ENCODE data around the gene AGBL4. TPM values are rescaled to one million over a fixed set of nuclear protein-coding genes. Genes with fewer than 3 reads are reported as not detected.

The AGBL4 gene
- total and polyA plus RNA-seq, 2 experiments from 2014 or later: not detected

GRCh38 chr1:48576565-48576964 is 1447.2 kb downstream of the AGBL4 start:
- Histone ChIP-seq H3K4me3 (no peak overlapping the region), H3K27ac (no peak overlapping the region), H3K36me3 (ENCODE audit: low read depth) (no peaks in the 10 kb centered on the region), H3K9me3 (ENCODE audit: low read depth) (no peaks in the 10 kb centered on the region), H3K9ac (no peak overlapping the region), H3K4me2 (ENCODE audit: unreplicated experiment) (no peak overlapping the region), H3K4me1 (ENCODE audit: insufficient read depth) (no peaks in the 10 kb centered on the region), H4K20me1 (ENCODE audit: insufficient read depth) (no peaks in the 10 kb centered on the region), H2AFZ (no peak overlapping the region), H3K27me3 (replicated peaks; ENCODE audit: insufficient read depth) (peaks cover 3% of the 10 kb centered on the region; the same call in 1 of the 2 replicates), H3K79me2 (ENCODE audit: insufficient read depth) (no peaks in the 10 kb centered on the region), H3K9me2 (ENCODE audit: insufficient read depth) (no peaks in the 10 kb centered on the region), H3F3A (ENCODE audit: insufficient read depth) (no peaks in the 10 kb centered on the region)
- DNase-seq: no peak
- 16 to 20% methylated on average over 2 of the region's 2 CpGs for WGBS, 2 experiments (ENCODE audit: low coverage in 1 of 2, low lambda C conversion rate in 2 of 2, missing lambda C conversion rate in 2 of 2)
- no peak for TF ChIP-seq EZH2phosphoT487 (IDR thresholded peaks at IDR 0.05; ENCODE audit: insufficient read depth, low read depth)
- no peak for TF ChIP-seq EZH2 (IDR thresholded peaks at IDR 0.05; ENCODE audit: insufficient read depth, poor library complexity, severe bottlenecking)
- in situ Hi-C loops (cut with MboI): no loop called here

GRCh38 chr1:48572646-48573258 is 1451.0 kb downstream of the AGBL4 start:
- Histone ChIP-seq H3K36me3 (ENCODE audit: low read depth) (no peaks in the 10 kb centered on the region), H3K4me2 (ENCODE audit: unreplicated experiment) (no peak overlapping the region), H4K20me1 (ENCODE audit: insufficient read depth) (no peaks in the 10 kb centered on the region), H3K79me2 (ENCODE audit: insufficient read depth) (no peaks in the 10 kb centered on the region), H2AFZ (no peak overlapping the region), H3K4me1 (ENCODE audit: insufficient read depth) (no peaks in the 10 kb centered on the region), H3K9ac (no peak overlapping the region), H3K27ac (no peak overlapping the region), H3K9me3 (ENCODE audit: low read depth) (no peaks in the 10 kb centered on the region), H3F3A (ENCODE audit: insufficient read depth) (no peaks in the 10 kb centered on the region), H3K9me2 (ENCODE audit: insufficient read depth) (no peaks in the 10 kb centered on the region), H3K4me3 (no peak overlapping the region), H3K27me3 (replicated peaks; ENCODE audit: insufficient read depth) (no peaks in the 10 kb centered on the region)
- no peak for TF ChIP-seq EZH2 (IDR thresholded peaks at IDR 0.05; ENCODE audit: insufficient read depth, poor library complexity, severe bottlenecking)
- no peak for TF ChIP-seq EZH2phosphoT487 (IDR thresholded peaks at IDR 0.05; ENCODE audit: insufficient read depth, low read depth)
- 38 to 39% methylated on average over 7 of the region's 7 CpGs for WGBS, 2 experiments (ENCODE audit: low coverage in 1 of 2, low lambda C conversion rate in 2 of 2, missing lambda C conversion rate in 2 of 2)
- in situ Hi-C loops (cut with MboI): no loop called here
- peak; percentile 55 for DNase-seq

- in situ Hi-C loops (cut with MboI): no loop called here
- H3K9ac ChIP-seq: no peak overlapping the region
- H3K9me2 ChIP-seq (ENCODE audit: insufficient read depth): no peaks in the 10 kb centered on the region
- H3K9me3 ChIP-seq (ENCODE audit: low read depth): no peaks in the 10 kb centered on the region
- H3K4me3 ChIP-seq: no peak overlapping the region
- H3K27me3 ChIP-seq (replicated peaks; ENCODE audit: insufficient read depth): no peaks in the 10 kb centered on the region
- no peak overlapping the region for H3K27ac ChIP-seq
- no peak overlapping the region for H2AFZ ChIP-seq
- TF ChIP-seq EZH2phosphoT487 (IDR thresholded peaks at IDR 0.05; ENCODE audit: insufficient read depth, low read depth) (no peak), EZH2 (IDR thresholded peaks at IDR 0.05; ENCODE audit: insufficient read depth, poor library complexity, severe bottlenecking) (no peak)
- H3K79me2 ChIP-seq (ENCODE audit: insufficient read depth): no peaks in the 10 kb centered on the region
- 59 to 64% methylated on average over 4 of the region's 4 CpGs for WGBS, 2 experiments (ENCODE audit: low coverage in 1 of 2, low lambda C conversion rate in 2 of 2, missing lambda C conversion rate in 2 of 2)
- no peaks in the 10 kb centered on the region for H3F3A ChIP-seq (ENCODE audit: insufficient read depth)
- no peak for DNase-seq
- no peaks in the 10 kb centered on the region for H3K36me3 ChIP-seq (ENCODE audit: low read depth)
- no peak overlapping the region for H3K4me2 ChIP-seq (ENCODE audit: unreplicated experiment)
- no peaks in the 10 kb centered on the region for H4K20me1 ChIP-seq (ENCODE audit: insufficient read depth)
- H3K4me1 ChIP-seq (ENCODE audit: insufficient read depth): no peaks in the 10 kb centered on the region
Observed at GRCh38 chr1:48572134-48572533, 1451.6 kb downstream of the AGBL4 start.

- no peaks in the 10 kb centered on the region for H3K27me3 ChIP-seq (replicated peaks; ENCODE audit: insufficient read depth)
- no peaks in the 10 kb centered on the region for H3K9me3 ChIP-seq (ENCODE audit: low read depth)
- H3K4me3 ChIP-seq: no peak overlapping the region
- 27 to 29% methylated on average over 3 of the region's 3 CpGs for WGBS, 2 experiments (ENCODE audit: low coverage in 1 of 2, low lambda C conversion rate in 2 of 2, missing lambda C conversion rate in 2 of 2)
- no peak for TF ChIP-seq EZH2 (IDR thresholded peaks at IDR 0.05; ENCODE audit: insufficient read depth, poor library complexity, severe bottlenecking)
- no peak for TF ChIP-seq EZH2phosphoT487 (IDR thresholded peaks at IDR 0.05; ENCODE audit: insufficient read depth, low read depth)
- H4K20me1 ChIP-seq (ENCODE audit: insufficient read depth): no peaks in the 10 kb centered on the region
- no peaks in the 10 kb centered on the region for H3K4me1 ChIP-seq (ENCODE audit: insufficient read depth)
- no peaks in the 10 kb centered on the region for H3K36me3 ChIP-seq (ENCODE audit: low read depth)
- H3K4me2 ChIP-seq (ENCODE audit: unreplicated experiment): no peak overlapping the region
- no peaks in the 10 kb centered on the region for H3K79me2 ChIP-seq (ENCODE audit: insufficient read depth)
- no peaks in the 10 kb centered on the region for H3K9me2 ChIP-seq (ENCODE audit: insufficient read depth)
- no peak overlapping the region for H2AFZ ChIP-seq
- no peak overlapping the region for H3K27ac ChIP-seq
- no peak overlapping the region for H3K9ac ChIP-seq
- in situ Hi-C loops (cut with MboI): no loop called here
- no peaks in the 10 kb centered on the region for H3F3A ChIP-seq (ENCODE audit: insufficient read depth)
- DNase-seq: no peak
Observed at GRCh38 chr1:48571303-48571987, 1452.3 kb downstream of the AGBL4 start.

All from GM23248 (cell line).